ENCODE results near the gene RAB3A. TPM values are rescaled to one million over a fixed set of nuclear protein-coding genes. Genes with fewer than 3 reads are reported as not detected.

Gene RAB3A
- polyA plus RNA-seq, 2 of the 4 experiments (the other 2 are of a cell fraction), result 0.39 to 1.0 TPM

- Histone ChIP-seq H3K9me3 (no peaks in the 10 kb centered on the region), H3K27ac (no peak overlapping the region), H3K4me2 (no peak overlapping the region), H3K4me1 (peaks cover 5% of the 10 kb centered on the region; the same call in 2 of the 3 replicates), H3K4me3 (no peak overlapping the region)
- DNase-seq (ENCODE audit: low read depth in 1 of 2, low spot score in 1 of 2), result no peak
- ATAC-seq, result no peak
- 70% methylated on average over 27 of the region's 28 CpGs for WGBS (ENCODE audit: missing lambda C conversion rate)
- no peak for FAIRE-seq
- ChIA-PET CTCF (interaction anchor here (0.8 to 2.5 kb wide), 6 partner anchors 10 to 103 kb away, joined by 3 to 11 read pairs (median 5); partner anchors contain the start of gene LSM4), POLR2A (interaction anchor here (0.6 to 1.4 kb wide), 2 partner anchors 40 to 62 kb away, joined by 3 to 6 read pairs; partner anchors contain the start of gene JUND)
- TF ChIP-seq JUNB (IDR thresholded peaks at IDR 0.05), result no peak
- no peak for TF ChIP-seq EP300 (IDR thresholded peaks at IDR 0.05)
- TF ChIP-seq FOSL2 (IDR thresholded peaks at IDR 0.05), result no peak
- no peak for TF ChIP-seq FOSL2 (CRISPR knock-in tag; IDR thresholded peaks at IDR 0.05)
- TF ChIP-seq, protein P1, sequence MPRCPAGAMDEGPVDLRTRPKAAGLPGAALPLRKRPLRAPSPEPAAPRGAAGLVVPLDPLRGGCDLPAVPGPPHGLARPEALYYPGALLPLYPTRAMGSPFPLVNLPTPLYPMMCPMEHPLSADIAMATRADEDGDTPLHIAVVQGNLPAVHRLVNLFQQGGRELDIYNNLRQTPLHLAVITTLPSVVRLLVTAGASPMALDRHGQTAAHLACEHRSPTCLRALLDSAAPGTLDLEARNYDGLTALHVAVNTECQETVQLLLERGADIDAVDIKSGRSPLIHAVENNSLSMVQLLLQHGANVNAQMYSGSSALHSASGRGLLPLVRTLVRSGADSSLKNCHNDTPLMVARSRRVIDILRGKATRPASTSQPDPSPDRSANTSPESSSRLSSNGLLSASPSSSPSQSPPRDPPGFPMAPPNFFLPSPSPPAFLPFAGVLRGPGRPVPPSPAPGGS (IDR thresholded peaks at IDR 0.05), result no peak
- TF ChIP-seq HOXB5 (CRISPR knock-in tag; IDR thresholded peaks at IDR 0.05), result no peak
- TF ChIP-seq HEYL (CRISPR knock-in tag; IDR thresholded peaks at IDR 0.05), result no peak
- TF ChIP-seq E2F6 (IDR thresholded peaks at IDR 0.05; ENCODE audit: borderline replicate concordance, low read depth), result no peak
- no peak for TF ChIP-seq MAX (IDR thresholded peaks at IDR 0.05)
- TF ChIP-seq ZSCAN20 (CRISPR knock-in tag; IDR thresholded peaks at IDR 0.05), result no peak
- TF ChIP-seq MYC (IDR thresholded peaks at IDR 0.05; ENCODE audit: borderline replicate concordance, low read length), result no peak
- TF ChIP-seq BHLHE40 (IDR thresholded peaks at IDR 0.05; ENCODE audit: low read depth, low read length), result no peak
- no peak for TF ChIP-seq FOSB (CRISPR knock-in tag; IDR thresholded peaks at IDR 0.05)
- TF ChIP-seq MAZ (IDR thresholded peaks at IDR 0.05; ENCODE audit: borderline replicate concordance, low read depth, low read length), result no peak
- TF ChIP-seq POLR2AphosphoS2 (conservative IDR thresholded peaks at IDR 0.05; ENCODE audit: low read length), result no peak
Observed at GRCh38 chr19:18219911-18220631, 16.2 kb upstream of the RAB3A start.

GRCh38 chr19:18218600-18218999 is 14.8 kb upstream of the RAB3A start:
- POLR2A ChIA-PET, result no interaction called here
- TF ChIP-seq NFE2L2 (conservative IDR thresholded peaks at IDR 0.05; ENCODE audit: low read length) (no peak), HOXB5 (CRISPR knock-in tag; IDR thresholded peaks at IDR 0.05) (no peak)

GRCh38 chr19:18218159-18218558 is 14.3 kb upstream of the RAB3A start:
- DNase-seq (ENCODE audit: low read depth in 1 of 2, low spot score in 1 of 2) (no peak), ATAC-seq (no peak), FAIRE-seq (no peak)
- Histone ChIP-seq H3K9me3 (no peaks in the 10 kb centered on the region), H3K4me1 (peaks cover 4% of the 10 kb centered on the region; the same call in 1 of the 3 replicates), H3K4me2 (no peak overlapping the region), H3K4me3 (no peak overlapping the region), H3K27ac (no peak overlapping the region)
- ChIA-PET POLR2A (no interaction called here), CTCF (interaction anchor here (0.9 to 2.5 kb wide), 3 partner anchors 10 to 34 kb away, joined by 3 to 11 read pairs (median 4); no protein-coding TSS in a partner anchor)
- WGBS (ENCODE audit: missing lambda C conversion rate), result 81% methylated on average over 11 of the region's 17 CpGs
- TF ChIP-seq NR3C1 (IDR thresholded peaks at IDR 0.05) (no peak), FOSB (CRISPR knock-in tag; IDR thresholded peaks at IDR 0.05) (no peak), PHF8 (IDR thresholded peaks at IDR 0.05; ENCODE audit: borderline replicate concordance, low read depth) (no peak), MAX (IDR thresholded peaks at IDR 0.05) (no peak), CBX8 (IDR thresholded peaks at IDR 0.05) (no peak), HEYL (CRISPR knock-in tag; IDR thresholded peaks at IDR 0.05) (no peak), HOXB13 (CRISPR knock-in tag; IDR thresholded peaks at IDR 0.05; ENCODE audit: low read depth) (no peak), KDM5A (IDR thresholded peaks at IDR 0.05) (no peak)

More at GRCh38 chr19:18218600-18218999, 14.8 kb upstream of the RAB3A start:
- H3K9me3 ChIP-seq, result no peaks in the 10 kb centered on the region
- H3K4me1 ChIP-seq, result peaks cover 4% of the 10 kb centered on the region; the same call in 1 of the 3 replicates
- no peak overlapping the region for H3K4me2 ChIP-seq
- H3K27ac ChIP-seq, result no peak overlapping the region
- ATAC-seq (no peak), FAIRE-seq (no peak), DNase-seq (ENCODE audit: low read depth in 1 of 2, low spot score in 1 of 2) (no peak)
- CTCF ChIA-PET, result interaction anchor here (0.9 to 2.5 kb wide), 6 partner anchors 8 to 101 kb away, joined by 3 to 11 read pairs (median 4); no protein-coding TSS in a partner anchor
- H3K4me3 ChIP-seq, result no peak overlapping the region
- 64% methylated on average over 3 of the region's 3 CpGs for WGBS (ENCODE audit: missing lambda C conversion rate)

Measured in A549 (cell line).